Loucy (cell line): Measurements from ENCODE around the gene SYP.

ENCODE experiments used
- H2AFZ ChIP-seq: fragments of 200-600 bp; sonication (generic); 2 replicates; pipeline ENCODE4 v1.6.0; 2016; ENCODE audit warnings: antibody characterized with exemption, mild to moderate bottlenecking, low read length, moderate library complexity
- H3F3A ChIP-seq: fragments of 200-600 bp; 2 replicates; pipeline ENCODE4 v1.6.0; 2016; ENCODE audit warnings: antibody characterized with exemption, low read depth, mild to moderate bottlenecking
- H3K27me3 ChIP-seq: fragments of 200-600 bp; sonication (generic); 2 replicates; pipeline ENCODE4 v1.6.1; 2014; ENCODE audit warnings: low read length, mild to moderate bottlenecking; ENCODE audit not compliant: insufficient read depth, poor library complexity, severe bottlenecking
- H3K36me3 ChIP-seq: fragments of 200-600 bp; sonication (generic); 2 replicates; pipeline ENCODE4 v1.6.1; 2016; ENCODE audit warnings: low read length; ENCODE audit not compliant: insufficient read depth
- H3K4me1 ChIP-seq: fragments of 200-600 bp; sonication (generic); 2 replicates; pipeline ENCODE4 v1.5.1; 2014; ENCODE audit warnings: low read length, mild to moderate bottlenecking; ENCODE audit not compliant: insufficient read depth, poor library complexity, severe bottlenecking
- H3K4me2 ChIP-seq: fragments of 200-600 bp; sonication (generic); 2 replicates; pipeline ENCODE4 v1.6.0; 2014; ENCODE audit warnings: antibody characterized with exemption, low read length, low read depth, mild to moderate bottlenecking; ENCODE audit not compliant: poor library complexity, severe bottlenecking
- H3K4me3 ChIP-seq: fragments of 200-600 bp; sonication (generic); 2 replicates; pipeline ENCODE4 v1.5.1; 2014; ENCODE audit warnings: low read length, mild to moderate bottlenecking, mixed read lengths; ENCODE audit not compliant: poor library complexity, severe bottlenecking
- H3K79me2 ChIP-seq: fragments of 200-600 bp; sonication (generic); 2 replicates; pipeline ENCODE4 v1.6.1; 2014; ENCODE audit warnings: low read length; ENCODE audit not compliant: insufficient read depth
- H3K9ac ChIP-seq: fragments of 200-600 bp; sonication (generic); 2 replicates; pipeline ENCODE4 v1.6.0; 2014; ENCODE audit warnings: mild to moderate bottlenecking, low read depth, low read length, moderate library complexity; ENCODE audit not compliant: poor library complexity, severe bottlenecking
- H3K9me2 ChIP-seq: fragments of 200-600 bp; sonication (generic); replicated peaks from 2 replicates; pipeline ENCODE4 v1.6.1; 2016; ENCODE audit warnings: low read depth, low read length, mixed read lengths
- H3K9me3 ChIP-seq: fragments of 200-600 bp; sonication (generic); 2 replicates; pipeline ENCODE4 v1.6.1; 2014; ENCODE audit warnings: mild to moderate bottlenecking, antibody characterized with exemption, low read length, low read depth; ENCODE audit not compliant: insufficient read depth
- H4K20me1 ChIP-seq: fragments of 200-600 bp; sonication (generic); 2 replicates; pipeline ENCODE4 v1.6.0; 2014; ENCODE audit warnings: antibody characterized with exemption, low read length, mild to moderate bottlenecking; ENCODE audit not compliant: insufficient read depth, poor library complexity, severe bottlenecking
- EZH2phosphoT487 ChIP-seq: fragments of 200-600 bp; IDR thresholded peaks from 2 replicates; pipeline ENCODE4 v1.6.1; 2018; ENCODE audit warnings: antibody characterized with exemption, mild to moderate bottlenecking, moderate library complexity, borderline replicate concordance
- TF ChIP-seq, protein P1 (sequence below): fragments of 200-600 bp; sonication (generic); conservative IDR thresholded peaks from 2 replicates; pipeline ENCODE4 v1.5.1; 2014; ENCODE audit warnings: mild to moderate bottlenecking, antibody characterized with exemption, low read length

SYP gene

DNA sequence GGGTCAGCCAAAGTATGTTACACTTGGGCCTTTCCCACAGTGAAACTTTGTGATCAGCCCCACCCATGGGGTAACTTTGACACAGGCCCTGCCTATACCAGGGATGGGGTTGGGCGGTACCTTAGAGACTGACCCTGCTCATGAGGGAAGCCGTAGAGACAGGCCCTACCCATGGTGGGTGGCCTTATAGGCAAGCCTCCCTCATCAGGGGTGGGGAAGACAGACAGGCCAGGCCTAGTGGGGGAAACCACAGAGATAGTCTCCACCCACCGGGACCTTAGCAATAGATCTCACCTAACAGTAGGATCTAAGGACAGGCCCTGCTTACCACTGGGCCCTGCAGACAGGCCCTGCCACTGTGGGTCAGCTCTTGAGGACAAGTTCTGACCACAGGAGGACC is 21.5 kb downstream of the SYP start:
- H3K27me3 ChIP-seq: no peaks in the 10 kb centered on the region
- H3K9ac ChIP-seq: no peak overlapping the region
- no peak overlapping the region for H2AFZ ChIP-seq
- H3K9me2 ChIP-seq: no peaks in the 10 kb centered on the region
- TF ChIP-seq, protein P1, sequence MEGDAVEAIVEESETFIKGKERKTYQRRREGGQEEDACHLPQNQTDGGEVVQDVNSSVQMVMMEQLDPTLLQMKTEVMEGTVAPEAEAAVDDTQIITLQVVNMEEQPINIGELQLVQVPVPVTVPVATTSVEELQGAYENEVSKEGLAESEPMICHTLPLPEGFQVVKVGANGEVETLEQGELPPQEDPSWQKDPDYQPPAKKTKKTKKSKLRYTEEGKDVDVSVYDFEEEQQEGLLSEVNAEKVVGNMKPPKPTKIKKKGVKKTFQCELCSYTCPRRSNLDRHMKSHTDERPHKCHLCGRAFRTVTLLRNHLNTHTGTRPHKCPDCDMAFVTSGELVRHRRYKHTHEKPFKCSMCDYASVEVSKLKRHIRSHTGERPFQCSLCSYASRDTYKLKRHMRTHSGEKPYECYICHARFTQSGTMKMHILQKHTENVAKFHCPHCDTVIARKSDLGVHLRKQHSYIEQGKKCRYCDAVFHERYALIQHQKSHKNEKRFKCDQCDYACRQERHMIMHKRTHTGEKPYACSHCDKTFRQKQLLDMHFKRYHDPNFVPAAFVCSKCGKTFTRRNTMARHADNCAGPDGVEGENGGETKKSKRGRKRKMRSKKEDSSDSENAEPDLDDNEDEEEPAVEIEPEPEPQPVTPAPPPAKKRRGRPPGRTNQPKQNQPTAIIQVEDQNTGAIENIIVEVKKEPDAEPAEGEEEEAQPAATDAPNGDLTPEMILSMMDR: no peak
- TF ChIP-seq EZH2phosphoT487: no peak
- no peaks in the 10 kb centered on the region for H3F3A ChIP-seq
- peaks cover 14% of the 10 kb centered on the region for H3K79me2 ChIP-seq
- no peaks in the 10 kb centered on the region for H3K9me3 ChIP-seq
- H3K4me2 ChIP-seq: no peak overlapping the region
- peaks cover 5% of the 10 kb centered on the region for H4K20me1 ChIP-seq
- peaks cover 11% of the 10 kb centered on the region for H3K4me1 ChIP-seq
- H3K4me3 ChIP-seq: no peak overlapping the region
- H3K36me3 ChIP-seq: no peaks in the 10 kb centered on the region

DNA sequence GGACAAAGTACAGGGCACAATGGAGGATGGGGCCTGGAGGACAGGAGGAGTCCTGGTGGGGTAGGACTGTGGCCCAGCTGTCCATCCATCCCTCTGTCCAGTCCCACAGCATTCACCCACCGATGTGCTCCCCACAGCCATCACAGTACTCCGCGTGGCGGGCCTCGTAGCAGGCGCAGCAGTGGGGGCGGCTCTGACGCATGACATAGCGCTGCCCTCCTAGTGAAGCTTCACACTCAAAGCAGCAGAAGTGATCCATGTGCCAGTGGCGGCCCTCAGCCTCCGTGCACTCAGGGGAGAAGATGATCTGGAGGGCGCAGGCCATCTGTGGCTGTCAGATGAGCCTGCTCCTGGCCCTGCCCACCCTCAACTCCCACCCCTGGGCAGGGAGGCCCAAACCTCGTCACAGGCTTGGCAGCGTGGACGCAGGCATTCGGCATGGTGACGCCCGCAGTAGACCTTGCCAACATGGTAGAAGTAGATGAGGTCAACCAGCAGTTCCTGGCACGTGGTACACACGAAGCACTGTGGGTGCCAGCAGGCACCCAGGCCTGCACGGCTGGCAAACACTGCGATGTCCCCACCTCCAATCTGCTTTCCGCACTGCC is 22.0 kb downstream of the SYP start:
- Histone ChIP-seq H3K9me3 (no peaks in the 10 kb centered on the region), H3K4me3 (no peak overlapping the region), H3K79me2 (peaks cover 18% of the 10 kb centered on the region), H3K9me2 (no peaks in the 10 kb centered on the region), H2AFZ (no peak overlapping the region), H3K4me1 (peaks cover 16% of the 10 kb centered on the region), H3K4me2 (no peak overlapping the region), H3K27me3 (no peaks in the 10 kb centered on the region), H3F3A (no peaks in the 10 kb centered on the region), H3K9ac (no peak overlapping the region), H4K20me1 (peaks cover 11% of the 10 kb centered on the region), H3K36me3 (no peaks in the 10 kb centered on the region)
- no peak for TF ChIP-seq EZH2phosphoT487
- TF ChIP-seq, protein P1: no peak

DNA sequence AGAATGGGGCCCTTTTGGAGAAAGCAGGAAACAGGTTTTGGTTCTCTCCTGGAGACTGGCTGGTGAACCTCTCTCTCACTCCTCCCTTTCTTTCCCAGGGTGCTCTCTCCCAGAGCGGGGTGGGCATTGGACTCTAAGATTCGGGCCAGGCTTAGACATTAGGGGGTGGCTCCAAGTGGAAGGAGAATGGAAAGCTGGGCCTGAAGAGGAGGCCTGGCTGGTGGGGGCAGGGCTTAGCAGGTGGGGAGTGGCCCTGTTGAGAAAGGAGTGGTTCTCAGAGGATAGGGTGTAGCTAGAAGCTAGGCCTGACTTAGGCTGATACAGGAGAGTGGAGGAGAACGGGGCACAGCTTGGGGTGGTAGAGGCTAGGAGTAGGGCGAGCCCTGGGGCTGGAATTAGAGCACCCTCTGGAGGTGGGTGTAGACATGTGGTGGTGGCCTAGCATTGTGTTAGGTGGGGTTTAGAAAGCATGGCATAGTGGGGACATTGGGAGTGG is 22.6 kb downstream of the SYP start:
- H3K9me2 ChIP-seq: no peaks in the 10 kb centered on the region
- H2AFZ ChIP-seq: no peak overlapping the region
- no peaks in the 10 kb centered on the region for H3F3A ChIP-seq
- H3K4me1 ChIP-seq: peaks cover 19% of the 10 kb centered on the region
- H3K9ac ChIP-seq: no peak overlapping the region
- H3K36me3 ChIP-seq: no peaks in the 10 kb centered on the region
- no peak for TF ChIP-seq EZH2phosphoT487
- TF ChIP-seq, protein P1: peak; percentile 40
- peaks cover 15% of the 10 kb centered on the region for H4K20me1 ChIP-seq
- H3K27me3 ChIP-seq: no peaks in the 10 kb centered on the region
- no peak overlapping the region for H3K4me3 ChIP-seq
- no peak overlapping the region for H3K4me2 ChIP-seq
- peaks cover 24% of the 10 kb centered on the region for H3K79me2 ChIP-seq
- H3K9me3 ChIP-seq: no peaks in the 10 kb centered on the region
